A673 (cell line): Measurements from ENCODE around the gene ERLEC1. TPM values are rescaled to one million over a fixed set of nuclear protein-coding genes. Genes with fewer than 3 reads are reported as not detected.

Experiments used
- BruUV-seq: library from RNA; stranded (reverse); fragments of 400-500 nt; replicated peaks from 2 replicates; lab custom pipeline; 2021; lab: Mats Ljungman, UMichigan
- CTCF ChIA-PET: fragments of 300-600 bp; sonication (Branson Sonifier 250); formaldehyde crosslinking; loops from one replicate; lab custom pipeline; 2022; ENCODE audit warnings: antibody characterized with exemption; lab: Charles Lee
- POLR2A ChIA-PET: fragments of 300-600 bp; sonication (Branson Sonifier 250); formaldehyde crosslinking; loops from one replicate; lab custom pipeline; 2022; ENCODE audit warnings: antibody characterized with exemption; ENCODE audit not compliant: low non-redundant PET; lab: Charles Lee
- DNase-seq: peaks from one replicate; pipeline ENCODE4 v3.0.0-alpha.2; 2015; ENCODE audit warnings: low spot score
- H3K27ac ChIP-seq: fragments of 200-600 bp; sonication (generic); 2 replicates; pipeline ENCODE4 v1.5.1; 2016; ENCODE audit warnings: mixed run types, low read depth, mild to moderate bottlenecking, mixed read lengths, antibody characterized with exemption, low read length; ENCODE audit not compliant: poor library complexity, severe bottlenecking
- H3K27me3 ChIP-seq: fragments of 200-600 bp; sonication (generic); replicated peaks from 2 replicates; pipeline ENCODE4 v1.6.1; 2017; ENCODE audit warnings: mixed run types, low read depth, mild to moderate bottlenecking, mixed read lengths, antibody characterized with exemption, low read length; ENCODE audit not compliant: insufficient read depth, poor library complexity
- H3K36me3 ChIP-seq: fragments of 200-600 bp; sonication (generic); 2 replicates; pipeline ENCODE4 v1.6.1; 2016; ENCODE audit warnings: mixed run types, mild to moderate bottlenecking, mixed read lengths, antibody characterized with exemption, low read length; ENCODE audit not compliant: insufficient read depth, poor library complexity, severe bottlenecking
- H3K4me1 ChIP-seq: fragments of 200-600 bp; sonication (generic); 2 replicates; pipeline ENCODE4 v1.6.1; 2017; ENCODE audit warnings: mixed run types, mild to moderate bottlenecking, mixed read lengths, antibody characterized with exemption, low read length; ENCODE audit not compliant: insufficient read depth, poor library complexity, severe bottlenecking
- H3K4me3 ChIP-seq: fragments of 200-600 bp; sonication (generic); 2 replicates; pipeline ENCODE4 v1.5.1; 2016; ENCODE audit warnings: low read depth, mixed run types, mild to moderate bottlenecking, mixed read lengths, low read length; ENCODE audit not compliant: poor library complexity, severe bottlenecking
- H3K9me3 ChIP-seq: fragments of 200-600 bp; sonication (generic); 2 replicates; pipeline ENCODE4 v1.6.1; 2016; ENCODE audit warnings: mixed run types, low read depth, mild to moderate bottlenecking, mixed read lengths, antibody characterized with exemption, low read length; ENCODE audit not compliant: poor library complexity, severe bottlenecking
- EZH2 ChIP-seq: fragments of 200-600 bp; sonication (generic); IDR thresholded peaks from 2 replicates; pipeline ENCODE4 v1.6.1; 2017; ENCODE audit warnings: borderline replicate concordance, low read depth, mild to moderate bottlenecking, mixed read lengths, antibody characterized with exemption, low read length; ENCODE audit not compliant: poor library complexity, severe bottlenecking
- intact Hi-C: fragments of 100-400 bp; cut with micrococcal nuclease; formaldehyde crosslinking; loops from one replicate; pipeline ENCODE4 v1.10.0; 2022; ENCODE audit not compliant: unreplicated experiment
- total RNA-seq: library from RNA; stranded (reverse); gene quantifications from 2 replicates; pipeline ENCODE4 v1.2.3, GENCODE V29; 2021
- TF ChIP-seq, protein P1 (sequence below): fragments of 300-800, 200-600 bp; sonication (generic); conservative IDR thresholded peaks from 2 replicates; pipeline ENCODE4 v1.5.1; 2017; ENCODE audit warnings: low read depth, mild to moderate bottlenecking, antibody characterized with exemption, low read length, moderate library complexity, mixed read lengths

The ERLEC1 gene
- total RNA-seq, 1 experiment from 2014 or later, result 27.7 TPM

DNA sequence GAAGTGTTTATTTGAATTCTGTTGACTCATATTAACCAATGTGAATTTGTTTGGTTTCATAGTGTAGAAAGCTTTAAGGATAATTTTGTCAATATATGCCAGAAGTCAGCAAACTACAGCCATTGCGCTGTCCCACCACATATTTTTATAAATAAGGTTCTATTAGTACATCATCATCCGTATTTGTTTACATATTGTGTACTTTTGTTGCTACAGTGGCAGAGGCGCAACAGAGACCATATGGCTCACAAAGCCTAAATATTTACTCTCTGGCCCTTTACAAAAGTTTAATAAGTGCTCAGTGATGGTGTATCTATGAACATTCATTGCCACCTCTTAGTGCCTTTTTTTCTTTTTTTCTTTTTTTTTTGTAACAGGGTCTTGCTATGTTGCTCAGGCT is 6.4 kb downstream of the ERLEC1 start:
- DNase-seq, result no peak
- BruUV-seq, result no TSS peak
- Histone ChIP-seq H3K4me3 (no peak overlapping the region), H3K36me3 (peaks cover 25% of the 10 kb centered on the region), H3K4me1 (no peaks in the 10 kb centered on the region), H3K27ac (no peak overlapping the region), H3K27me3 (no peaks in the 10 kb centered on the region), H3K9me3 (no peaks in the 10 kb centered on the region)
- ChIA-PET POLR2A (no interaction called here), CTCF (no interaction called here)
- TF ChIP-seq, protein P1, sequence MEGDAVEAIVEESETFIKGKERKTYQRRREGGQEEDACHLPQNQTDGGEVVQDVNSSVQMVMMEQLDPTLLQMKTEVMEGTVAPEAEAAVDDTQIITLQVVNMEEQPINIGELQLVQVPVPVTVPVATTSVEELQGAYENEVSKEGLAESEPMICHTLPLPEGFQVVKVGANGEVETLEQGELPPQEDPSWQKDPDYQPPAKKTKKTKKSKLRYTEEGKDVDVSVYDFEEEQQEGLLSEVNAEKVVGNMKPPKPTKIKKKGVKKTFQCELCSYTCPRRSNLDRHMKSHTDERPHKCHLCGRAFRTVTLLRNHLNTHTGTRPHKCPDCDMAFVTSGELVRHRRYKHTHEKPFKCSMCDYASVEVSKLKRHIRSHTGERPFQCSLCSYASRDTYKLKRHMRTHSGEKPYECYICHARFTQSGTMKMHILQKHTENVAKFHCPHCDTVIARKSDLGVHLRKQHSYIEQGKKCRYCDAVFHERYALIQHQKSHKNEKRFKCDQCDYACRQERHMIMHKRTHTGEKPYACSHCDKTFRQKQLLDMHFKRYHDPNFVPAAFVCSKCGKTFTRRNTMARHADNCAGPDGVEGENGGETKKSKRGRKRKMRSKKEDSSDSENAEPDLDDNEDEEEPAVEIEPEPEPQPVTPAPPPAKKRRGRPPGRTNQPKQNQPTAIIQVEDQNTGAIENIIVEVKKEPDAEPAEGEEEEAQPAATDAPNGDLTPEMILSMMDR, result no peak
- no peak for TF ChIP-seq EZH2
- intact Hi-C loops, result no loop called here

DNA sequence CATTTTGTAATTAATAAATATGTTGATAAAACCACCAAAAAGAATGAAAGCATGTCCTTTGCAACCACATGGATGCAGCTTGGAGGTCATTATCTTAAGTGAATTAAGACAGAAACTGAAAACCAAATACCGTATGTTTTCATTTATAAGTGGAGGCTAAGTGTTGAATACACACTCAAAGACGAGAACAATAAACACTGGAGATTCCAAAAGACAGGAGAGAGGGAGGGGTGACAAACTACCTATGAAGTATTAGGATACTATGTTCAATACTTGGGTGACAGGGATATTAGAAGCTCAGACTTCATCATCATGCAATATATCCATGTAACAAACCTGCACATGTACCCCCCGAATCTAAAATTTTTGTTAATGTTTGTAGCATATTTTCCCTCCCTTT is 7.0 kb downstream of the ERLEC1 start:
- Histone ChIP-seq H3K27me3 (no peaks in the 10 kb centered on the region), H3K4me3 (no peak overlapping the region), H3K27ac (no peak overlapping the region), H3K4me1 (no peaks in the 10 kb centered on the region), H3K9me3 (no peaks in the 10 kb centered on the region), H3K36me3 (peaks cover 28% of the 10 kb centered on the region)
- BruUV-seq, result no TSS peak
- ChIA-PET CTCF (no interaction called here), POLR2A (no interaction called here)
- intact Hi-C loops, result no loop called here
- DNase-seq, result no peak
- no peak for TF ChIP-seq EZH2
- TF ChIP-seq, protein P1, result no peak

GRCh38 chr2:53801547-53801946 is 14.7 kb downstream of the ERLEC1 start:
- CTCF ChIA-PET, result no interaction called here
- intact Hi-C loops, result no loop called here
- no peak overlapping the region for H3K27ac ChIP-seq
- TF ChIP-seq, protein P1, result no peak
- no peak for TF ChIP-seq EZH2
- peaks cover 32% of the 10 kb centered on the region for H3K36me3 ChIP-seq
- no peak for DNase-seq
- no peak overlapping the region for H3K4me3 ChIP-seq
- no peaks in the 10 kb centered on the region for H3K27me3 ChIP-seq
- no TSS peak for BruUV-seq
- peaks cover 5% of the 10 kb centered on the region for H3K4me1 ChIP-seq
- POLR2A ChIA-PET, result no interaction called here
- H3K9me3 ChIP-seq, result no peaks in the 10 kb centered on the region
